Measurements from ENCODE around the gene COQ8A.

DNA sequence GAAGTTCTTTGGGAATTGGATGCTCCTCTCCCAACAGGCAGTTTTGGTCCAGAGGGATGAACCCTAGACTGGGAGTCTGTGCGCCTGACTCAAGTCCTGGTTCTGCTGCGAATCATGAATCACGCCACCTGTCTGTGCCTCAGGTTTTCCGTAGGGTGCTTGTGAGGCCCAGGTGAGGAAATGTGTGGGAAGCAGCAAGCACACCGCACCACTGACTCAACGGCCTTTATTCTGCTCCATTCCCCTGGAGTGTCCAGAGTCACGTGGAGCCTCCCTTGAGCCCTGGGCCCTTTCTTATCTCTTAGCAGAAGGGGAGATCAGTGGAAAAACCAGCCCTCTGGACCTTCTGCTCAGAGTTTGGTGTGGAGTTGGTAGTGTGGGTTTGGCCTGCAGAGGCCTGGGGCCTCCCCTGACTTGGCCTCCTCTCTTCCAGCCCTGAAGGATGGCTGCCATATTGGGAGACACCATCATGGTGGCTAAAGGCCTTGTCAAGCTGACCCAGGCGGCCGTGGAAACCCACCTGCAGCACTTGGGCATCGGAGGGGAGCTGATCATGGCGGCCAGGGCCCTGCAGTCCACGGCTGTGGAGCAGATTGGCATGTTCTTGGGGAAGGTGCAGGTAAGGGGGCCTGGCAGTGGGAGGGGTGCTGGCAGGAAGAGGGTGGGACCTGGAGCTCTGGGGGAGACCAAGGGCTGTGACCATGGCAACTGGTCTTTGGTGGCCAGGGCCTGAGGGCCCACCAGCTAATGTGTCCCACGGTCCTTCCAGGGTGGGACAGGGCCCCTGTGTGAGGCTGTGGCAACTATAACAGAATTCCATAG is 21.1 kb downstream of the COQ8A start:
- no peak for TF ChIP-seq POLR2A (IDR thresholded peaks at IDR 0.05)
- TF ChIP-seq, protein P1, sequence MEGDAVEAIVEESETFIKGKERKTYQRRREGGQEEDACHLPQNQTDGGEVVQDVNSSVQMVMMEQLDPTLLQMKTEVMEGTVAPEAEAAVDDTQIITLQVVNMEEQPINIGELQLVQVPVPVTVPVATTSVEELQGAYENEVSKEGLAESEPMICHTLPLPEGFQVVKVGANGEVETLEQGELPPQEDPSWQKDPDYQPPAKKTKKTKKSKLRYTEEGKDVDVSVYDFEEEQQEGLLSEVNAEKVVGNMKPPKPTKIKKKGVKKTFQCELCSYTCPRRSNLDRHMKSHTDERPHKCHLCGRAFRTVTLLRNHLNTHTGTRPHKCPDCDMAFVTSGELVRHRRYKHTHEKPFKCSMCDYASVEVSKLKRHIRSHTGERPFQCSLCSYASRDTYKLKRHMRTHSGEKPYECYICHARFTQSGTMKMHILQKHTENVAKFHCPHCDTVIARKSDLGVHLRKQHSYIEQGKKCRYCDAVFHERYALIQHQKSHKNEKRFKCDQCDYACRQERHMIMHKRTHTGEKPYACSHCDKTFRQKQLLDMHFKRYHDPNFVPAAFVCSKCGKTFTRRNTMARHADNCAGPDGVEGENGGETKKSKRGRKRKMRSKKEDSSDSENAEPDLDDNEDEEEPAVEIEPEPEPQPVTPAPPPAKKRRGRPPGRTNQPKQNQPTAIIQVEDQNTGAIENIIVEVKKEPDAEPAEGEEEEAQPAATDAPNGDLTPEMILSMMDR (IDR thresholded peaks at IDR 0.05): no peak
